Tibial artery (tissue), 4 donors: ENCODE data around the gene ULK4.
"Not testable (repeated sequence)": the region's sequence is repeated elsewhere in the genome, so short reads cannot be mapped to it uniquely, and the experiment has no call there.

Experiments used
- DNase-seq, 2 donors: peaks; one replicate each; pipeline ENCODE4 v3.0.0-alpha.2; 2019
- H3K27ac ChIP-seq, 2 donors: fragments of 200-600 bp; sonication (generic) in 1 of 2; 1 replicate in 1 of 2; 2 replicates in 1 of 2; pipeline ENCODE4 v1.5.1; 2018 to 2019; ENCODE audit warnings: mild to moderate bottlenecking in 1 of 2
- H3K27me3 ChIP-seq, 2 donors: fragments of 200-600 bp; sonication (generic) in 1 of 2; one replicate each; pipeline versions ENCODE4 v1.5.1 to v1.6.0; 2016 to 2019
- H3K36me3 ChIP-seq, 3 donors: fragments of 200-600 bp; sonication (generic) in 2 of 3; one replicate each; pipeline ENCODE4 v1.5.1; 2016 to 2019; ENCODE audit warnings: mild to moderate bottlenecking in 2 of 3
- H3K4me1 ChIP-seq, 4 donors: fragments of 200-600 bp; sonication (generic) in 2 of 4; 1 replicate in 3 of 4; 2 replicates in 1 of 4; pipeline ENCODE4 v1.5.1; 2016 to 2019
- H3K4me3 ChIP-seq, 2 donors: fragments of 200-600 bp; sonication (generic) in 1 of 2; 1 replicate in 1 of 2; 2 replicates in 1 of 2; pipeline ENCODE4 v1.5.1; 2018 to 2019; ENCODE audit warnings: mild to moderate bottlenecking in 2 of 2
- H3K9me3 ChIP-seq, 3 donors: fragments of 200-600 bp; sonication (generic) in 1 of 3; one replicate each; pipeline ENCODE4 v1.5.1; 2016 to 2019
- CTCF ChIP-seq, 2 experiments: fragments of 200-600 bp in 1 of 2; fragments of 450-650 bp in 1 of 2; IDR thresholded peaks; one replicate each; pipeline ENCODE4 v1.5.1; 2017 to 2019; ENCODE audit warnings: antibody characterized with exemption in 2 of 2, mild to moderate bottlenecking in 1 of 2, moderate library complexity in 1 of 2
- intact Hi-C: fragments of 100-400 bp; cut with DNase I; formaldehyde crosslinking; loops from one replicate; pipeline ENCODE4 v1.15.0; 2023; ENCODE audit warnings: low total_unique reads

The ULK4 gene

DNA sequence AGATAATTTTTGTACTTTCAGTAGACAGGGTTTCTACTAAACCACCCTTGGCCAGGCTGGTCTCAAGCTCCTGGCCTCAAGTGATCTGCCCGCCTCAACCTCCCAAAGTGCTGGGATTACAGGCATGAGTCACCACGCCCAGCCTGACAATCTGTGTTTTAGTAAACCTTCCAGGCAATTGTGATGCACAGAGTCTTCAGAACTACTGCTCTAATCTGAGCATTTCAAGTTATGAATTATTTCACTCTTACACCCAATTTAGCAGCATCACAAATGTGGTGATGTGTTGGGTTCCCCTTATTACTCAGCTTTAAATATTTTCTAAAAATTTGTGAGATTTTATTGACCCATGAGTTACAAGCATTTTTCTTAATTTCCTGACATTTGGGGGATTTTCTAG is 94.4 kb downstream of the ULK4 start:
- no peak for TF ChIP-seq CTCF (IDR thresholded peaks at IDR 0.05)
- Histone ChIP-seq H3K36me3 (peaks cover 0 to under 1% (median 0%) of the 10 kb centered on the region in 3 donors), H3K27me3 (no peaks in the 10 kb centered on the region), H3K9me3 (no peaks in the 10 kb centered on the region), H3K4me3 (no peak overlapping the region), H3K4me1 (no peaks in the 10 kb centered on the region), H3K27ac (no peak overlapping the region)
- no peak for DNase-seq
- intact Hi-C loops, result no loop called here

GRCh38 chr3:41866298-41866697 is 95.6 kb downstream of the ULK4 start:
- Histone ChIP-seq H3K36me3 (peaks cover 0 to 3% (median 0%) of the 10 kb centered on the region in 3 donors), H3K4me1 (no peaks in the 10 kb centered on the region), H3K4me3 (no peak overlapping the region), H3K27me3 (no peaks in the 10 kb centered on the region), H3K27ac (no peak overlapping the region), H3K9me3 (no peaks in the 10 kb centered on the region)
- no peak for DNase-seq
- TF ChIP-seq CTCF (IDR thresholded peaks at IDR 0.05), result no peak
- intact Hi-C loops, result no loop called here

GRCh38 chr3:41863024-41863423 is 98.9 kb downstream of the ULK4 start:
- Histone ChIP-seq H3K9me3 (peaks cover 0 to 8% (median 0%) of the 10 kb centered on the region in 3 donors), H3K4me1 (no peaks in the 10 kb centered on the region), H3K27ac (no peak overlapping the region), H3K27me3 (no peaks in the 10 kb centered on the region), H3K36me3 (peaks cover 0 to 3% (median 0%) of the 10 kb centered on the region in 3 donors), H3K4me3 (no peak overlapping the region)
- DNase-seq, result no peak
- intact Hi-C loops, result no loop called here
- no peak for TF ChIP-seq CTCF (IDR thresholded peaks at IDR 0.05)

DNA sequence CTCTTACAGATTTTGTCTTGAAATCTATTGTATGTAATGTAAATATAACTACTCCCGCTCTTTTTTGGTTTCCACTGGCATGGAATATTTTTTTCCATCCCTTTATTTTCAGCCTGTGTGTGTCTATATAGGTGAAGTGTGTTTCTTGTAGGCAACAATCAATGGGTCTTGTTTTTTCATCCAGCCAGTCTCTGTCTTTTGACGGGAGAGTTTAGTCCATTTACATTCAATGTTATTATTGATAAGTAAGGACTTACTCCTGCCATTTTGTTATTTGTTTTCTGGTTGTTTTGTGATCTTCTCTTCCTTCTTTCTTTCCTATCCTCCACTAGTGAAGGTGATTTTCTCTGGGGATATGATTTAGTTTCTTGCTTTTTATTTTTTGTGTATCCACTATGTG is 101.4 kb downstream of the ULK4 start:
- DNase-seq, H3K27me3 ChIP-seq, H3K4me1 ChIP-seq, H3K9me3 ChIP-seq, H3K27ac ChIP-seq, intact Hi-C loops, H3K4me3 ChIP-seq, H3K36me3 ChIP-seq: not testable (repeated sequence)

DNA sequence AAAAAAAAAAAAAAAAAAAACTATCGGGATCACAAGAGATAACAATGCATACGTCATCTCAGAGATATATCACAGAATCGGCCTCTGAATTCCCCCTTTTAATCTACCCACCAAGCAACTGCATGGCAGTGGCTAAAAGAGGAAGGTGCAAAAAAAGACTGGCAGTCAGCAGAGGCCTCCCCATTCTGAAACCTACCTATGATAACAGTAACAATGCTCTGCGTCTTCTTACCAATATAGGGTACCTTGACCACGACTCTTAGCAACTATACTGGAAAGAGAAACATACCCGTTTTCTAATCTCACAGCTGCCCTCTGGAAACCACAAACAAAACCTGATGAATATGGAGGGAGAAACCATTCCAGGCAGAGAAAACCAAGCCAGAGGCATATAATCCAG is 106.9 kb downstream of the ULK4 start:
- no peaks in the 10 kb centered on the region for H3K27me3 ChIP-seq
- intact Hi-C loops, result no loop called here
- H3K36me3 ChIP-seq, result no peaks in the 10 kb centered on the region
- no peak for TF ChIP-seq CTCF (IDR thresholded peaks at IDR 0.05)
- DNase-seq, result no peak
- H3K4me1 ChIP-seq, result no peaks in the 10 kb centered on the region
- no peak overlapping the region for H3K4me3 ChIP-seq
- no peak overlapping the region for H3K27ac ChIP-seq
- H3K9me3 ChIP-seq, result no peaks in the 10 kb centered on the region

- H3K27ac ChIP-seq, result no peak overlapping the region
- peaks cover 0 to 2% (median 0%) of the 10 kb centered on the region in 4 donors for H3K4me1 ChIP-seq
- no peaks in the 10 kb centered on the region for H3K27me3 ChIP-seq
- H3K36me3 ChIP-seq, result no peaks in the 10 kb centered on the region
- intact Hi-C loops, result no loop called here
- no peak overlapping the region for H3K4me3 ChIP-seq
- no peak for DNase-seq
- no peaks in the 10 kb centered on the region for H3K9me3 ChIP-seq
- no peak for TF ChIP-seq CTCF (IDR thresholded peaks at IDR 0.05)
Observed at GRCh38 chr3:41853540-41854196, 108.2 kb downstream of the ULK4 start.
